GM21619 (cell line): ENCODE measurements around the gene CERS3.

Source experiments
- ATAC-seq: cut with Tn5 transposase; IDR thresholded peaks from one replicate; pipeline ENCODE4 v1.9.1; 2021; ENCODE audit not compliant: unreplicated experiment

Gene CERS3

GRCh38 chr15:100528833-100529428 lies at the start of gene CERS3:
TSS of gene CERS3 (minus strand) at chr15:100528950. CDS start at chr15:100501849, 27,101 bp downstream.
- ATAC-seq = no peak

- no peak for ATAC-seq
These were observed 44.8 kb upstream of the CERS3 start for GRCh38 chr15:100573526-100573925.

- ATAC-seq = no peak
These were observed 43.7 kb upstream of the CERS3 start for GRCh38 chr15:100572362-100572983.

GRCh38 chr15:100571592-100572167 lies 42.9 kb upstream of the CERS3 start:
- no peak for ATAC-seq

GRCh38 chr15:100570735-100571313 lies 42.1 kb upstream of the CERS3 start:
- peak; percentile 89 for ATAC-seq

GRCh38 chr15:100570275-100570674 lies 41.5 kb upstream of the CERS3 start:
- peak; percentile 20 for ATAC-seq

GRCh38 chr15:100569391-100569790 lies 40.6 kb upstream of the CERS3 start:
- ATAC-seq = no peak

GRCh38 chr15:100566850-100567628 lies 38.3 kb upstream of the CERS3 start:
- ATAC-seq = no peak

- no peak for ATAC-seq
These were observed 36.8 kb upstream of the CERS3 start for GRCh38 chr15:100565591-100565990.

- no peak for ATAC-seq
These were observed 31.6 kb upstream of the CERS3 start for GRCh38 chr15:100560323-100560722.

GRCh38 chr15:100559330-100559729 lies 30.6 kb upstream of the CERS3 start:
- no peak for ATAC-seq

GRCh38 chr15:100558771-100559254 lies 30.1 kb upstream of the CERS3 start:
- ATAC-seq = no peak

- no peak for ATAC-seq
These were observed 24.7 kb upstream of the CERS3 start for GRCh38 chr15:100553468-100553867.

GRCh38 chr15:100547961-100548360 lies 19.2 kb upstream of the CERS3 start:
- ATAC-seq = no peak

- ATAC-seq = no peak
These were observed 16.2 kb upstream of the CERS3 start for GRCh38 chr15:100544946-100545345.

GRCh38 chr15:100544338-100544841 lies 15.6 kb upstream of the CERS3 start:
- no peak for ATAC-seq

- ATAC-seq = no peak
These were observed 13.5 kb upstream of the CERS3 start for GRCh38 chr15:100542290-100542689.

GRCh38 chr15:100537331-100537730 lies 8.6 kb upstream of the CERS3 start:
- peak; percentile 78 for ATAC-seq

GRCh38 chr15:100536733-100537132 lies 8.0 kb upstream of the CERS3 start:
- ATAC-seq = no peak

GRCh38 chr15:100533886-100534285 lies 5.1 kb upstream of the CERS3 start:
- ATAC-seq = no peak

- no peak for ATAC-seq
These were observed 3.1 kb upstream of the CERS3 start for GRCh38 chr15:100531823-100532327.
